ENCODE data around the gene WASHC4.

The WASHC4 gene

DNA sequence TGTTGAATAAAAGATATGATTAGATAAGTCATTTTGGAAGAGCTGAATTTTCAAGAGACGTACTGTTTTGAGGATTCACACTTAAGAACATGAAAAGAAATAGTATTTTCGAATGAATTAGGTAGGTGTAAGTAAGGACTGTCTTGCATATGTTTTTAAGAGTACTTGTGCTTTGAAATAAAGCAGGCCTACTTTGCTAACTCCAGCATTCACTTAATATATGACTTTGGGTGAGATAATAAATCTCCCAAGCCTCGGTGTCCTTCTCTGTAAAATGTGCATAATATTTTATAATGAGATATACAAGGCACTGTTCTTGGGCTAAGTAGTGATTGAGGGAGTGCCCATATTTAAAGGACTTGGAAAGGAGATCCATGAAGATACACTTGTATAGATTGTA, 54.6 kb downstream of the WASHC4 start:
- TF ChIP-seq, protein P1, sequence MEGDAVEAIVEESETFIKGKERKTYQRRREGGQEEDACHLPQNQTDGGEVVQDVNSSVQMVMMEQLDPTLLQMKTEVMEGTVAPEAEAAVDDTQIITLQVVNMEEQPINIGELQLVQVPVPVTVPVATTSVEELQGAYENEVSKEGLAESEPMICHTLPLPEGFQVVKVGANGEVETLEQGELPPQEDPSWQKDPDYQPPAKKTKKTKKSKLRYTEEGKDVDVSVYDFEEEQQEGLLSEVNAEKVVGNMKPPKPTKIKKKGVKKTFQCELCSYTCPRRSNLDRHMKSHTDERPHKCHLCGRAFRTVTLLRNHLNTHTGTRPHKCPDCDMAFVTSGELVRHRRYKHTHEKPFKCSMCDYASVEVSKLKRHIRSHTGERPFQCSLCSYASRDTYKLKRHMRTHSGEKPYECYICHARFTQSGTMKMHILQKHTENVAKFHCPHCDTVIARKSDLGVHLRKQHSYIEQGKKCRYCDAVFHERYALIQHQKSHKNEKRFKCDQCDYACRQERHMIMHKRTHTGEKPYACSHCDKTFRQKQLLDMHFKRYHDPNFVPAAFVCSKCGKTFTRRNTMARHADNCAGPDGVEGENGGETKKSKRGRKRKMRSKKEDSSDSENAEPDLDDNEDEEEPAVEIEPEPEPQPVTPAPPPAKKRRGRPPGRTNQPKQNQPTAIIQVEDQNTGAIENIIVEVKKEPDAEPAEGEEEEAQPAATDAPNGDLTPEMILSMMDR (IDR thresholded peaks at IDR 0.05; ENCODE audit: control insufficient read depth, extremely low read depth, insufficient read depth), result no peak
- DNase-seq (ENCODE audit: low read depth), result no peak

DNA sequence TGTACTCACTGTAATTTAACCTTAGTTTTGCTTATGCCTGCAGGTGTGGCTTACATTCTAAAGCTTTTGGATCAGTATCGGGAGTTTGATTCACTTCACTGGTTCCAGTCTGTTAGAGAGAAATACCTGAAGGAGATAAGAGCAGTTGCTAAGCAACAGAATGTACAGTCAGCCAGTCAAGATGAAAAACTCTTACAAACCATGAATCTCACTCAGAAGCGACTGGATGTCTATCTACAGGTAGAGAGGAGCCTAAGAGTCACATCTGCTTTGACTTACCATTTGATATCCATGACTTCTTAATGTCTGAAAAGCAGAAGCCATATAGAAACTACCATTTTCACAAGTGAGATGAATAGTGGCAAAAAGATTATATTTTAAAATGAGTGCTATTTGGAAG, 56.5 kb downstream of the WASHC4 start:
- TF ChIP-seq, protein P1 (IDR thresholded peaks at IDR 0.05; ENCODE audit: control insufficient read depth, extremely low read depth, insufficient read depth), result no peak

More for the DNA sequence above, 54.6 kb downstream of the WASHC4 start:
- H3K4me3 ChIP-seq (ENCODE audit: low read depth, low read length), result no peak overlapping the region

DNA sequence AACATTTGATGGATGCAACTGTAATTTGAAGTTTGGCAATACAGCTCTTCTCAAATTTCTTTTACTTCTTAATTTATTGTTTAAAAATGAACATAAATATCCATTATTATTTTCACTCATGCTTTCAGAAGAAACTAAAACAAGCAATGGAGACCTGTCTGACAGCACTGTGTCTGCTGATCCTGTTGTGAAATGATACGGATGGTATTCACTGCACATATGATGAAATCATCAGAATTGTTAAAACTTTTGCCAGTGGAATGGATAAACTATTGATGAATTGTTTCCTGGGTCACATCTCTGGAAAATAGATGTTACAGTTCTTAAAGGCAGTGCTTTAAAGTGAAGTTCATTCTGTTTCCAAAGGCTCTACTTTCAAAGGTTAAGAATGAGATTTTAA, 59.2 kb downstream of the WASHC4 start:
- no peak overlapping the region for H3K4me3 ChIP-seq (ENCODE audit: low read depth, low read length)
- TF ChIP-seq, protein P1 (IDR thresholded peaks at IDR 0.05; ENCODE audit: control insufficient read depth, extremely low read depth, insufficient read depth), result no peak
- no peak for DNase-seq (ENCODE audit: low read depth)

More for the DNA sequence above, 56.5 kb downstream of the WASHC4 start:
- DNase-seq (ENCODE audit: low read depth), result no peak
- H3K4me3 ChIP-seq (ENCODE audit: low read depth, low read length), result no peak overlapping the region

DNA sequence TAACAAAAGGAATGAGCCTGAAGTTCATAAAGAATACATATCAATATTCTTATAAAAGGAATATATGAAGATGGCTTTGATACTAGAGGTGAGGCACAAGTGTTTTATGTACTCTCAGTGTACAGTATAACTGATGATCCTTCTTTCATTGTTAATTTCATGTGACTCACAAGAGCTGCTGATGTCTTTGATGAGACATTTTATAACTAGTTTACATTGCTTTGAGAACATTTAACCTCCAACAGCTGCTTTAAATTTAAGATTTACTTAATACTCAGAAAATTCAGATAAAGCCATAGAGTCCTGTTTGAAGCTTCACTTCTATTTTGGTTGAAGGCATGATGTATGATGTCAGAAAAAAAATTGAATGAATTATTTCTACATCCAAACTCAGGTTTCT, 59.8 kb downstream of the WASHC4 start:
- no peak for DNase-seq (ENCODE audit: low read depth)
- TF ChIP-seq, protein P1 (IDR thresholded peaks at IDR 0.05; ENCODE audit: control insufficient read depth, extremely low read depth, insufficient read depth), result no peak
- H3K4me3 ChIP-seq (ENCODE audit: low read depth, low read length), result no peak overlapping the region

DNA sequence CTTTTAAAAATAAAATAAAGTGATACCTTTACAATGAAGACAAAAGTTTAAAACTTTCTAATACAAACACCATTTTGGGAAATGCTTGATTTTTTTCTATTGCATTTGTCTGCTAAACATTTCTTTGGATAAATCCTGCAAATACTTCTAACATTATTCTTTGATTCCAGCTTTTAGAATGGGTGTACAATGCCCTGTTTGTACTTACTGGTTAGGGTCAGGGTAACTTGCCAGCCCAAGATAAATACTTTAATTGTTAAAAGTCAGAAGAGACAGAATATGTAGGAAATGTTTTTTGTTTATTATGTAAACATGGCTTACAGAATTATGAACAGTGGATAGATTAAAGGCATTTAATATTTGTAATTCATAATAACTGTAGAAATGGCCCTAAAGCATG, 60.5 kb downstream of the WASHC4 start:
- H3K4me3 ChIP-seq (ENCODE audit: low read depth, low read length), result no peak overlapping the region
- no peak for DNase-seq (ENCODE audit: low read depth)
- TF ChIP-seq, protein P1 (IDR thresholded peaks at IDR 0.05; ENCODE audit: control insufficient read depth, extremely low read depth, insufficient read depth), result no peak

DNA sequence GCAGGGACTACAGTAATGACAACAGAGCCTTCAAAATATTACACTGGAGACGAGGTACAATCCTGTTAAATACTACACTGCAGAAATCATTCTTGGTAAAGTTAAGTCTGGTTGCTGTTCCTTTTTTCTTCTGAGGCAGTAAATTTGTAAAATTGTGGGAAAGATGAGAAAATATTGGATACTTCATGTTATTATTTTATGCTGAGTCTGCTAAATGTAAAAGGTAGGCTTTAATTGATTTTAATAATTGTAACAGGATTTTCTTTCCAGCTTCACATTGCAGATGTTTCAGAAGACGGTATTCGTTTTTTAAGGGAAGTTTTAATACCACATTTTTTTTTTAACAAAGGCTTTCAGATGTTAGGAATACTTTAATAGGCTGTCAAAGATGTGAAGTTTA, 62.6 kb downstream of the WASHC4 start:
- DNase-seq (ENCODE audit: low read depth), result no peak
- H3K4me3 ChIP-seq (ENCODE audit: low read depth, low read length), result no peak overlapping the region
- TF ChIP-seq, protein P1 (IDR thresholded peaks at IDR 0.05; ENCODE audit: control insufficient read depth, extremely low read depth, insufficient read depth), result no peak

DNA sequence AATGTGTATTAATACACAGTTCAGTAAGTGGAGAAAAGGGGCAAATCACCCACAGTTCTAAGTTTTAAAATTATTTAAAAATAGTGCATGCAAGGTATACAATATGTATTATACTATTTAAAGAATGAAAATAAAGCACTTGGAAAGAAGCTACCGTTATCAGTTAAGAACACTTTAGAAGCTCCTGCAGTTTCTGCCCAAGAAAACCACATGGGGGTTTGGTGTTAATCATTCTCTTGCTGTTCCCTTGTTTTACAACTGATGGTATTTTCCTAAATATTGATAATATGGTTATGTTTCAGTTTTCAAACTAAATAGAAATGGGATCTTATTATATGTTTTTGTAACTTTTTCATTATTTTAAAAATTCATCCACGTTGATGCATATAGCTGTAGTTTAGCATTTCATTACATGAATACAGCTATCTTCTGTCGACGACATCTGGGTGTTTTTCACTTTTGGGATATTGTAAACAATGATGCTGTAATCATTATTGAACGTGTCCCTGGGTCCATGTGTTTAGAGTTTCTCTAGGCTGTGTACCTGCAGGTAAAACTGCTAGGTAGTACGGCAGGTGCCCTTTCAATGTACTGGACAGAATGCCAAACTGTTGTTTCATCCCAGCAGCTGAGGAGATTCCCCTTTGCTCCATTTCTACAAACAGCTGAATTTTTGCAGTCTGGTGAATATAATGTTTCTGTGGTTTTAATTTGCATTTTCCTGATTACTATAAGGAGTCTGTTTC, 64.3 kb downstream of the WASHC4 start:
- H3K4me3 ChIP-seq (ENCODE audit: low read depth, low read length), result no peak overlapping the region
- TF ChIP-seq, protein P1 (IDR thresholded peaks at IDR 0.05; ENCODE audit: control insufficient read depth, extremely low read depth, insufficient read depth), result no peak
- no peak for DNase-seq (ENCODE audit: low read depth)

Measured in LNCaP clone FGC (cell line).